ENCODE results near the gene RCOR1. TPM values are rescaled to one million over a fixed set of nuclear protein-coding genes. Genes with fewer than 3 reads are reported as not detected.

The RCOR1 gene
- total RNA-seq, 3 donors from 2014 or later (not counting 1 experiment from before 2014, with no cell fraction given): 20.3 to 36.5 (median 21.8) TPM

- H3K27me3 Mint-ChIP-seq (ENCODE audit: low read depth in 2 of 2): no peaks in the 10 kb centered on the region
- H3K4me1 Mint-ChIP-seq: no peaks in the 10 kb centered on the region
- no peaks in the 10 kb centered on the region for H3K9me3 Mint-ChIP-seq
- no peak for TF ChIP-seq CTCF (IDR thresholded peaks at IDR 0.05)
- Histone ChIP-seq H3K36me3 (ENCODE audit: control insufficient read depth, insufficient read depth, low read length) (no peaks in the 10 kb centered on the region), H3K9me3 (ENCODE audit: control insufficient read depth, insufficient read depth, low read length) (no peaks in the 10 kb centered on the region), H3K27me3 (ENCODE audit: control insufficient read depth, insufficient read depth, low read length) (no peaks in the 10 kb centered on the region), H3K27ac (ENCODE audit: low read length) (no peak overlapping the region), H3K4me3 (ENCODE audit: low read length) (no peak overlapping the region), H3K4me1 (ENCODE audit: control insufficient read depth, insufficient read depth, low read length) (no peaks in the 10 kb centered on the region)
- intact Hi-C loops (cut with micrococcal nuclease): no loop called here
- no peaks in the 10 kb centered on the region for H3K36me3 Mint-ChIP-seq
- DNase-seq (no peak), ATAC-seq (no peak)
- WGBS (ENCODE audit: insufficient coverage): 96% methylated on average over 8 of the region's 8 CpGs
- H3K4me3 Mint-ChIP-seq: no peak overlapping the region
- H3K27ac Mint-ChIP-seq: no peak overlapping the region
These were observed 156.4 kb downstream of the RCOR1 start for GRCh38 chr14:102748806-102749205.

- Mint-ChIP-seq H3K27me3 (ENCODE audit: low read depth in 2 of 2) (no peaks in the 10 kb centered on the region), H3K27ac (no peak overlapping the region), H3K4me3 (no peak overlapping the region), H3K36me3 (no peaks in the 10 kb centered on the region), H3K9me3 (no peaks in the 10 kb centered on the region), H3K4me1 (no peaks in the 10 kb centered on the region)
- ATAC-seq: no peak
- no peaks in the 10 kb centered on the region for H3K27me3 ChIP-seq (ENCODE audit: control insufficient read depth, insufficient read depth, low read length)
- intact Hi-C loops (cut with micrococcal nuclease): no loop called here
- no peak for DNase-seq
- no peak overlapping the region for H3K4me3 ChIP-seq (ENCODE audit: low read length)
- 94% methylated on average over 33 of the region's 33 CpGs for WGBS (ENCODE audit: insufficient coverage)
- H3K9me3 ChIP-seq (ENCODE audit: control insufficient read depth, insufficient read depth, low read length): no peaks in the 10 kb centered on the region
- H3K36me3 ChIP-seq (ENCODE audit: control insufficient read depth, insufficient read depth, low read length): no peaks in the 10 kb centered on the region
- H3K4me1 ChIP-seq (ENCODE audit: control insufficient read depth, insufficient read depth, low read length): no peaks in the 10 kb centered on the region
- H3K27ac ChIP-seq (ENCODE audit: low read length): no peak overlapping the region
- TF ChIP-seq CTCF (IDR thresholded peaks at IDR 0.05): no peak
These were observed 157.2 kb downstream of the RCOR1 start for GRCh38 chr14:102749393-102750305.

- TF ChIP-seq CTCF (IDR thresholded peaks at IDR 0.05): no peak
- Mint-ChIP-seq H3K36me3 (no peaks in the 10 kb centered on the region), H3K4me1 (no peaks in the 10 kb centered on the region), H3K9me3 (no peaks in the 10 kb centered on the region), H3K27me3 (ENCODE audit: low read depth in 2 of 2) (no peaks in the 10 kb centered on the region), H3K4me3 (no peak overlapping the region), H3K27ac (no peak overlapping the region)
- H3K9me3 ChIP-seq (ENCODE audit: control insufficient read depth, insufficient read depth, low read length): no peaks in the 10 kb centered on the region
- 95% methylated on average over 14 of the region's 14 CpGs for WGBS (ENCODE audit: insufficient coverage)
- no peaks in the 10 kb centered on the region for H3K4me1 ChIP-seq (ENCODE audit: control insufficient read depth, insufficient read depth, low read length)
- DNase-seq (no peak), ATAC-seq (no peak)
- no peak overlapping the region for H3K4me3 ChIP-seq (ENCODE audit: low read length)
- no peaks in the 10 kb centered on the region for H3K27me3 ChIP-seq (ENCODE audit: control insufficient read depth, insufficient read depth, low read length)
- intact Hi-C loops (cut with micrococcal nuclease): no loop called here
- no peak overlapping the region for H3K27ac ChIP-seq (ENCODE audit: low read length)
- no peaks in the 10 kb centered on the region for H3K36me3 ChIP-seq (ENCODE audit: control insufficient read depth, insufficient read depth, low read length)
These were observed 157.9 kb downstream of the RCOR1 start for GRCh38 chr14:102750376-102750775.

All from natural killer cell (primary cell).